CMK (cell line): ENCODE measurements around the gene EIPR1.

Source experiments
- DNase-seq: peaks from one replicate; pipeline ENCODE4 v3.0.0-alpha.2; 2010; ENCODE audit warnings: low read depth

Gene EIPR1

DNA sequence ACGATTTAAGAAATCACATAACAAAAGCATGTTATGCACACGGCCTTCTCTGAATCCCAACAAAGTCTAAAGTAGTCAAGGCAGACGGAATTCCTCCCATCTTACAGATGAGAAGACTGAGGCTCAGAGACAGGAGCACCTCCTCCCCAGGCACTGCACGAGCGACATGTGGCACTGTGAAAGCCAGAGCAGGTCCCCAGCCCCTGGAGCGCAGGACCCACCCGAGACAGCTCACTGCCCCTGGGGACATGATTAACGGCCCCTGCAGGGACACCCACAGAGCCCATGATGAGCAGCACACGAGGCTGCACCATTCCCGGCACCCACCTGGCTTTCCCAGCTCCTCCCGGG lies 53.6 kb downstream of the EIPR1 start:
- DNase-seq, result no peak

DNA sequence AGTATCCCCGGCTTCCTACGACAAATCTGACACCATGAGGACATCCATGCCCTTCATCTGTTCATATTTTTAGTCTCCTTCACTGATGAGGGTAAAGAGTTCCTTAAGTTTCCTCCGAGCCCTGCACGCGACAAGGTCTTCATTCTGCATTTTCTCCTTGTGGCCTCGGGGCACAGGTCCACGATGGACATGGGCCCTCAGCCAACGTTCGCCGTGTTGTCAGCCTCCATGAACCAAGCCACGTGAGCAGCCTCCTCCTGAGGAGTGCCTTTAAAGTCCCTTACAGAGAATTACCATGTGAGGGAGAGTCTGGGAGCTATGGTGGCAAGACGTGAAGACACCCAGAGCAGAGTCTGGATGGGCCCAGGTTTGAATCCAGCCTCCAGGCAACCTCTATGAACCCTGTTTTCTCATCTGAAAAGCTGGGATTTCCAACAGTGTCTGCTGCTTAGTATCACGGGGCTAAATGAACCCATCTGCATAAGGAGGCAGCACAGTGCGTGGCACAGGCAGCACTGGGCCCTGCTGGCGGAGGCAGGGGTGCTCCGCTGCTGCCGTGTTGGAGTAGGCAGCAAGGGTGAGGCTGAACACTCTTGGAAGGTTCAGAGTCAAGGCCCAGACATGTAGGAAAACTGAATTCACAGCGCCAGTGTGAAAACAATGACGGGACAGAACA lies 54.1 kb downstream of the EIPR1 start:
- DNase-seq, result no peak

DNA sequence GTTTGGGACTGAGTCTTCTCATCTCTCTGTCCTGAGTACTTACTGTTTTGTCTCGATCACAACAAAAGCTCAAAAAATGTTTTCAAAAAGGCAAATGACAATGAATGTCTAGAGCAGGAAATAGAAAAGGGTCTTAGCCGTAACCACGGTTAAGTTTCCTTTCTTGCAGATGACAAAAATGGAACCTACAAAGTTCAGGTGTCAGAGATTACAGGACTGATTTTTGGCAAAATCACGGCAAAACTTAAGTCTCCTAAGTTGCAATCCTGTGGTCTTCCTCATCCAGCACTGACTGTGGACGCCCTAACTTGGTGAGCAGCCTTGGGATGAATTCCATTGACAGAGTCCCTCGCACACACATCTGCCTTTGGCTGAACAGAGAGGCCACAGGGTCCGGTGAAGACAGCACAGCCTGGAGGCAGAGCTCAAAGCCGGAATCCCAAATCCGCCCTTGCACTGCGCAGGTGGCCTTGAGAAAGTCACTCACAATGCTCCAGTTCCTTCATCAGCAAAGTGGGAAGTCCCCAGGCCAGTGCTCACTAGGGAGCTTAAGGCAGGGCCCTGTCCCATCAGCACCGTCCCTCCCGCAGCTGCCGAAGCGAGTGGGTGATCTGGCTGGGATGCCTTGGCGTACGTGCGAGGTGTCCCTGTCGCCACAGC lies 55.2 kb downstream of the EIPR1 start:
- no peak for DNase-seq

DNA sequence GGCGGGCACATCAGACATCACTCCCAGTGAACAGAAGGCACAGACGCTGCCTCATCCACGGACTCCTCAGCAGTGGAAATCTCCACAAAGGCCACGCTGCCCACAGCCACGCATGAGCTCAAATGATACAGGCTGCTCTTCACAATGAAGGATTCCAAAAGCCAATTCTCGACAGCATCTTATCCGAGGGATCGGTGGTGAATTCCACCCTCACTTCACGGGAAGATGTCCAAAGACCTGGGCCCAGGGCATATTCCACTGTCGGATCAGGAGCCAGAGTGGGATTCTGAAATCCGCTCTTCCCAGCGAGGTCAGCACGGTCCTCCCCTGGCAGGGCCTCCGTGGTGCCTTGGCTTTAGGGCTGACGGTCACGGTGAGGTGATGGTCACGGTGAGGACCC lies 55.8 kb downstream of the EIPR1 start:
- no peak for DNase-seq

DNA sequence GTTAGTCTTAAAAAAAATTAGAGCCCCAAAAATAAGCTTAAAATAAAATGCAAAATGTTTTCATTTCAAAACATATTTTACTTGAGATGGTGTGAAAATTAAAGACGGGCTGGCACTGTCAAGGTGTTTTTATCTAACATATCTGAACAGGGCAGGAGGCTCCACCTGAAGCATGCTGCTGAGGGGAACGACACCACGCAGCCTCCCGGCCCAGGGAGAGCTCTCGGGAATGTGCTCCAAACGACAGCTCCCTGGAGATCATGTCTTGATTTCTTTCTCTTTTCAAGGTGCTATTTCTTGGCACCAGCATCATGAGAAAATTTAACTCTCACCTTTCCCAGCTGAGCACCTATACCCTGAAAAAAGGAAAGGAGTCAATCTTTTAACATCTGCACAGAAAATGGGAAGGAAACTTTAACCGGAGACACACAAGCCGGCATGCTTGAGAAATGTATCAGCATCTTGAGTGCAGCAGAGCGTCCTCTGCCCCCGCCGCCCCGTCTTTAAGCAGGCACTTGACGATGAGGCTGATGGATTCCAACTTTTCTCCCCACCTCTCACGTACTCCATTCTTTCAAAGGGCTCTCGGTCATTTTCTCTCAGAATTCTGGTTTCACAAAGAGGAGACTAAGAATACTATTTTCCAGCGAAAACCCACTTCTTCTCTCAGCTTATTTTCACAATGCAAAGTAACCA lies 56.6 kb downstream of the EIPR1 start:
- DNase-seq, result no peak

DNA sequence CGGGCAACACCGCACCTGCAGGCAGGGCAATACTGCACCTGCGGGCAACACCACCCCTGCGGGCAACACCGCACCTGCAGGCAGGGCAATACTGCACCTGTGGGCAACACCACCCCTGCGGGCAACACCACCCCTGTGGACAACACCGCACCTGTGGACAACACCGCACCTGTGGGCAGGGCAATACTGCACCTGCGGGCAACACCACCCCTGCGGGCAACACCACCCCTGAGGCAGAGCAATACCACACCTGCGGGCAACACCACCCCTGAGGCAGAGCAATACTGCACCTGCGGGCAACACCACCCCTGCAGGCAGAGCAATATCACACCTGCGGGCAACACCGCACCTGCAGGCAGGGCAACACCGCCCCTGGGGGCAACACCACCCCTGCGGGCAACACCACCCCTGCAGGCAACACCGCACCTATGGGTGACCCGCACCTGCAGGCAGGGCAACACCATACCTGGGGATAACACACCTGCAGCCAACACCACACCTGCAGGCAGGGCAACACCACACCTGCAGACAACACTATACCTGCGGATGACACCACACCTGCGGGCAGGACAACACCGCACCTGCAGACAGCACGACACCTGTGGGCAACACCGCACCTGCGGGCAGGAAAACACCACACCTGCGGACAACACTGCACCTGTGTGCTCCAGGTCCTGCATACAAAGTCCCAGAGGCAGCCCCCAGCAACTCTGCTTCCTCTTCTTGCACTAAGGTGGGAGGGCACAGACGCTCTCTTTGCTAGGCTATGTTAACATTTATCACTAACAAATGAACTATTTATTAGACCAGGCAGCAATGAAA lies 57.7 kb downstream of the EIPR1 start:
- DNase-seq, result no peak

DNA sequence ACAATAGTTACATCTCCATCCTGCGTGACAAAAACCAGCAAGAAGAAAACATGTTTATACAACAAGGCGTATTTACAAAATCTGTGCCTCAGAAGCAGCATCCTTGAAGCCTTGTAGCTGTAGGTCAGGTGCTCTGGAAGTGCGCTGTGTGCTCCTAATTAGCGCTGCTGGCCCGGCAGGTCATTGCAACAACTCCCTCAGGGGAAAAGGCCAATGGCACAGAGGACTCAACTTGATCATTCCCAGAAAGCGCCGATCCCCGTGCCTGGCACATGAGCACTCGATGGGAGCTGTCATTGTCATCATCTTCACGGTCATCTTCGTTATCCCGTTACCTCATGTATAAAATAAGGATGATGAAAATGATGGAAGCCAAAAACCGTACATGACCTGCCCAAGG lies 58.5 kb downstream of the EIPR1 start:
- no peak for DNase-seq

DNA sequence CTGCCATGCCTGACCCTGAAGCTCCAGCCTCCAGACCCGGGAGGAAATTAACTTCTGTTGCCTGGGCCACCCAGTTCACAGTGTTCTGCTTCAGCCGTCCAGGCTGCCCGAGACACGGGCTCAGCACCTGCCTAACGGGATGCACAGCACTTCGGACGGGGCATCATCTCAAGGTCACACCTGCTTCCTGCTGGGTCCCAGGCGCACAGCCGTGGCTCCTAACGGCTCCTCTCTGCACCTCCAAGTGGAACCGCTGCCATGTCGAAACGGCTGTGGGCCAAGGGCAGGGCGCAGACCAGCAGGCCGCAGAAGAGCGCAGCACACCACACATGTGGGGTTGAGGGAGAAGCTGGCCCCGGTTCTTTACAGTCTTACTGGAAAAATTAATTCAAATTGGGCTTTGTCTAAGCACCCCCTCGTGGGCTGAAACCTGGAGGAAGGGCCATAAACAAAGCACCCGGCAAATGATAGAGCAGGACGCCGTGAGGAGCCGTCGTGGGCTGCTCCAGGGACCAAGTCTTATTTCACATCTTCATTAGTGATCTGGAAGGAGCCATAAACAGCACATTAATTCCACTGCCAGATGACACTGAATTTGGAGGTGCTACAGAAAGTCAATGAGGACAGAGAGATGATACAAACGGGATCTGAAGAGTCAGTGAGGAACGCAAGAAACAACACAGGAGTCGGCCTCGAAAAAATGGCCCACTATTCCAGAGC lies 59.6 kb downstream of the EIPR1 start:
- no peak for DNase-seq

DNA sequence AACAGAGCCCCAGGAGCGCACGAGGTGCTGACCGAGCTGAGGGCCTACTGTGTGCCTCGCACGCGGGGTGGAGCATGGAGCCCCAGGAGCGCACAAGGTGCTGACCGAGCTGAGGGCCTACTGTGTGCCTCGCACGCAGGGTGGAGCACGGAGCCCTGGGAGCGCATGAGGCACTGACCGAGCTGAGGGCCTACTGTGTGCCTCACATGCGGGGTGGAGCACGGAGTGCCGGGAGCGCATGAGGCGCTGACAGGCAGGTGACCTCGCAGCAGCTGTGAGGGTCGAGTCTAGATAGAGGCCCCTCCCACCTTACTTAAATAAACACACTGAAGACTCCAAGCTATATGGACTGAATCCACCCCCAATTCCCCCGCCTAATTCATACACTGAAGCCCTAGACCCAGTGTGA lies 60.3 kb downstream of the EIPR1 start:
- DNase-seq, result no peak

DNA sequence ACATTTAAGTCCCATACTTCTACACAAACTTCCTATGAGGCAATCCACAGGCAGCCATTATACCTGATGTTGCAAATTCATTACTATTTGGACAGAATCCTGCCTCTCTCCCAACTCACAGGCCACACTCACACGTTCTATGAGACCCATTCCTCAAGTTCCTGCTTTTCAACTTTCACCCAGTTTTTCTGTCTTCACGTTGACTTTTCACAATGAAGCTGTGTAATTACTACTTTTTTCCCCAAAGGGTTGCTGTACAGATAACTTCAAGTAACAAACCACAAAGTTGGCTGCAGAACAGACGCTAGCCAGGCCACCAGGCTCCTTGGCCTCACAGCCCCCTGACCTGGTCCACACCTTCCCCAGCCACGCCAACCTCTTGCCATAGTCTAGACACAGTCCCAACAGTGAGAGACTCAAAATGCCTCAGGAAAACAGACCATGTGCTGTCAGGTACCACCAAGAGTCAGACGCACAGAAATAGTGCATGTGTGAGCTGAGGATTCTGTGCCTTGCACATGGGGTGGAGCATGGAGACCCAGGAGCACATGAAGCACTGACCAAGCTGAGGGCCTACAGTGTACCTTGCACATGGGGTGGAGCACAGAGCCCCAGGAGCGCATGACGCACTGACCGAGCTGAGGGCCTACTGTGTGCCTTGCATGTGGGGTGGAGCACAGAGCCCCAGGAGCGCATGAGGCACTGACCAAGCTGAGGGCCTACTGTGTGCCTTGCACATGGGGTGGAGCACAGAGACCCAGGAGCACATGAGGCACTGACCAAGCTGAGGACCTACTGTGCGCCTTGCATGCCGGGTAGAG lies 61.0 kb downstream of the EIPR1 start:
- no peak for DNase-seq

DNA sequence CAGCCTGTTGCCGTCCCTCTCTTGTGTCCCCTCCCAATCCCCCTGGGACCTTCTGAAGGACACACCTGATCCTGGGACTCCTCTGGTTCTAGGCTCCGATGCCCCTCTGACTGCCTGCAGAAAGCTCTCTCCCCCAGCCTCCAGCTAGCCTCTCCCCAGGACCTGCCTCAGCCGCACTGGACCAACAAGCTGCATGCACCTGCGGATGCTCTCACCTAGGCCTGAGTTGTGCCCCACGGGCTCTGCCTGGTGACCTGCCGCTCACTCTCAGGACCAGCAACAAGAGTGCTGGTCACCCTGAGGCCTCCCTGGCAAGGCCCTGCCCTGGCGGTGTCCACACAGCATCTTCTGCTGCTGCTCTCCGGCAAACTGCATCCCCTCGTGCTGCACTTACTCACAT lies 63.0 kb downstream of the EIPR1 start:
- no peak for DNase-seq

DNA sequence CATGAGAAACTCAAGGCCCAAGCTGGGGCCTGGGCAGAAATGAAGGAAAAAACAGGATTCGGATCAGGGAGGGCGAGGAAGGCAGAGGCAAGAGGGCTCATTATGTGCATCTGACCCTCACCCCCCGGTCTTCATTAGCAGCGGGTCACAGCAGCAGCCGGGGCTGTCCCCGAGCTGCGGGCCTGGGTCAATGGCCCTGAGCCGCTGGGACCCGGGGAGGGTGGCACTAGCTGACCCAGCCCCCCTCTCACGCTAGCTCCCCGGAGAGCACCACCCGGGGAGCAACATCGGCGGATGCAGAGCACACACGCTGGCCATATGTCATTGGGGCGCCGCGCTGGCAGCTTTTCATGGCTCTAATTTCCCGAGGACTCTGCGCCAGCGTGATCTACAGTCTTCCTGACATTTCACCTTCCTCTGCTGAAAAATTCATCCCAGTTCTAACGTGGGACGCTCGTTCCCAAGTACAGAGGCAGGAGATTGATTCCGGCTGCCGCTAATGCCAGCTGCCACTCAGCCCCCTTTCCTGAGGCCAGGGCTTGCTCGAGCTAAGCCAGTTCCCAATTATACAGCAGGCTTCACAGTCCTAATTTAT lies 63.7 kb downstream of the EIPR1 start:
- DNase-seq, result no peak

DNA sequence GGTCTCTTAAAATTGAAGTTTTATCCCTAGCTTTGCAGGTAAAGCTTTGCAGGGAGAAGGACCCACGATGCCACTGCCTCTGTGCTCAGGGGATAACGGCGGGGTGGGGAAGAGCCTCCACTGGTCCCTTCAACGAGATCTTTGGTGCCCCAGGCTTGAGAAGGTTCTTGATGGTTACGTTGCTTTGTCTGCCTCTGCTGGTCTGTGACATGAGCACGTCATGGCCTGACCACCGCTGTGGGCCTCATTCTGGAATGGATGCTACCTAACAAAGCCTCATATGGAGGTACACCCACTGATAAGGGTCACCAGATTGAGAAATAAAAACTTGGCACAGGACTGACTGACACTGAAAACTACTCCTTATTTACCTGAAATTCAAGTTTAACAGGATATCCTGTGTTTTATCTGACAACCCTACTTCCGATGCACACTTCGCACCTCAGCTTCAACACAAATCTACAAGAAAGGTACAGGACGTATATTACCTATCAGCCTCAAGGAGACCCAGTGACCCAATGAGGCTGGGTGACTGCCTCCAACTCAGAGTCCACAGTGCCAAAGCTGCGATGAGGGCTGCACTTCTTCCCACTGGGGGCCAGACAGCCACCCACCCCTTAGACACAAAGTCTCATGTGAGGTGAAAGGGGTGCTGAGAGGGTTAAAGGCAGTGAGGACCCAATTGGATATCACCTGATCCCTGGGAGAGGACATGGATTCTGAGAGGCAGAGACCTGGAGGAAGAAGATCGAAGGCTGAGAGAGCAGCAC lies 64.9 kb downstream of the EIPR1 start:
- DNase-seq, result no peak

DNA sequence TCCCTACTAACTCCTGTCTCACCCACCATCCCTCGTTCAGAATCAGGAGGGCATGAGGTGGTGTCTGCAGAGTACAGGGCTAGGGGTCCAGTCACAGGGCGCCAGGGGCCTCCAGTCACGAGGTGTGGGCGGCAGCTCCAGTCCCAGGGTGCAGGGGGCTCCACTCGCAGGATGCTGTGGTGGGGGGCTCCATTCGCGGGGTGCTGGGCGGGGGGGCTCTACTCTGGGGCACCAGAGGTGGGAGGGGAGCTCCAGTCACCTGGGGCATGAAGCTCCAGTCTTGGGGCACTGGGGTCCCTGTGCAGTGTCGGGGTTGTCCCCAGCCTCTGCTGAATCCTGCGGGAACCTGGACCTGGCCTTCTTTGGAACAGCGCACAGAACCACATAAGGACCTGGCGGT lies 66.0 kb downstream of the EIPR1 start:
- DNase-seq, result no peak

DNA sequence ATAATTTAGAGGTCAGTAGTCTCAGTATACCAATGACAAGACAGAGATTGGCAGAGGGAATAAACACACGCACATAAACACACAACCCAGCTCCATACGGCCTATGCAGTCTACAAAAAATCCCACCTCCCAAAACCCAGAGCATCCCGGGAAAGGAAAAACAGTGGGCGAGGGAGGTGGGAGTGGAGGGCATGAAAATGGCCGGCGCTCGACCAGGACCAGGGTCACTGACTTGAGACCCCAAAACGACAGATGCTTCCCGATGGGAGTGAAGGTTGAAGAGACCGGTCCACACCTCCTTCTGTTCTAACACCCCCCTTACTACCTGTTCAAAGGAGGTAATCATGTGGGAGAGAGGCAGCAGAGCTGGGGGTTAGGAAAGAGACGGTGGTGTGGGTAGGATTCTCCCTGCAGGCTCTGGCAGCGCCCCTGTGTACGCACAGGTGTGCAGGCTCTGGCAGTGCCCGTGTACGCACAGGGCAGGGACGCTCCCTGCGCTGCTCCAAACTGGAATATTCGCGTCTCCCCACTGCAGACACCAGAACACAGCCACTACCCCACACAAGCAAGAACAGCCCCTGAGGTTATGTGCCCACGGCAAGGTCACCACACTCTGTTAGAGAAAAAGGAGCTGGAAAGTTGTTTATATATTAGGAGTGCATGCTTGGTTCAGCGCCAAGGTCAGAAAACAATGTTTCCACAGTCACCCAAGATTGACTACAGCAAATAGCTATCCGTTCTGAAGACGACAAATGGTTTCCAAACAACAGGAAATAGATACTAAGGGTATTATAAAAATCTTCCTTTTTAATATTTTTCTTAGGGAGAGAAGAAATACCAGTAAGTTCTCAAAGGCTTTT lies 67.9 kb downstream of the EIPR1 start:
- DNase-seq, result no peak

DNA sequence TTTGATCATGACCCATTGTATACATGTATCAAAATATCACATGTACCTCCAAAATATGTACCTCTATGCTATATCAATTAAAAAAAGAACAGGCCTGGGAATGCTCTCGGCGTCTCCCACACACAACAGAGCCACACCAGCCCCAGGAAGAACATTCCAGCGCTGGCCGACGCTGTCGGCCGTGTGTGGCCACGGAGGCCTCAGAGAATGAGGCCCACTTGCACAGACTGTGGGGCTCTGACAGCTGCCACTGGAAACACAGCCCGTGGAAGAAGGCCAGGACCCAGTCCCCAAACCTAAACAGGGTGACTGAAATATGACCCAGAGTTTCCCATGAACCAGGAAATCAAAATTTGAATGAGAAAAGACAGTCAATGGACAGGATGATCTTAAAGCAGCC lies 69.7 kb downstream of the EIPR1 start:
- no peak for DNase-seq

DNA sequence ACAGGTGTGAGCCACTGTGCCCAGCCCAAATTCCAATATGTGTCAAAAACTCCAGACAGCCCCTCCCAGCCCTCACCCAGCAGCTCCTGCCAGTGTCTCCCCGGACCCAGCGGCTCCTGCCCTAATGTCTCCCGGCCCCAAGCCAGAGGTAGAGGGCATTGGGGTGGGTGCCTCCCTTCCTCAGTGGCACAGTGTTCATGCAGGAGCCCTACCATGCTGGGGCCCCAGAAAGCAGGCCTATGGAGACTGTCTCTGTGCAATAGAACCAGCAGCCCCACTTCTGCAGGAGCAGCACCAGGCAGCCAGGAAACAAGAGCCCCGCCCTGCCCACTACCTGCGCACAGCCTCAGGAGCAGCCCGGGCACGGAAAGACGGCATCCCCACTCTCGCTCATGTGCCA lies 70.4 kb downstream of the EIPR1 start:
- no peak for DNase-seq

DNA sequence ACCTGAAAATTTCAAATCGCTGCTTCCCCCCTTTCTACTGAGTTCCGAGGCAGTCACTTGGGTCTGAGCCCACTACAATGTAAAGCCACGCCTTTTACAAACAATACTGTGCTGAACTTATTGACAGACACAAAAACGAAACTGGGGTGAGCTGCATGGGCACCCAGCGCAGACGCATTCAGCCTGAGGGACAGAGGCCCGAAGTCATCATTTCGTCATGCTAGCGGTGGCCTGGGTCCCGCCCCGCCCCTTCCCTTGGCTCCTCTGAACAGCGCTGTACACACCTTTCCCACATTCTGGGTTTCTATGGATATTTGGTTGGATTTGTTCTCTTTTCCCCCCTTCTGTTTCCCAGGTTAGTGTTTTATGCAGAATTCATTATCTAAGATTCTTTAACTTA lies 71.7 kb downstream of the EIPR1 start:
- no peak for DNase-seq

DNA sequence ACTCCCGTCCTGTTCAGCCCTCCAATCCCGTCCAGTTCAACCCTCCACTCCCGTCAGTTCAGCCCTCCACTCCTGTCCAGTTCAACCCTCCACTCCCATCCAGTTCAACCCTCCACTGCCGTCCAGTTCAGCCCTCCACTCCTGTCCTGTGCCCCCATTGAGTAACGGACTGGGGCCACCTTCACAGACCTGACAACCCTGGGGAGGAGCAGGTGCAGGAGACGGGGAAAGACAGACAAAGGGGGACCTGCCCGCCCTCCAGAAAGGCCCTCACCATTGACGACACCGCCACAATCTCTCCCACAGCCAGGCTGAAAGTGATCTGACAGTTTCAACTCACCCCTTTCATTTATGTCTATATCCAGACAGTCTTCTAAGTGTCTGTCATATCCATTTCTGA lies 72.2 kb downstream of the EIPR1 start:
- no peak for DNase-seq
